ENCODE data around the gene RIOK2. TPM values are rescaled to one million over a fixed set of nuclear protein-coding genes. Genes with fewer than 3 reads are reported as not detected.

RIOK2 gene
- polyA plus RNA-seq, 1 of the 3 experiments (the other 2 are of a cell fraction) = 5.9 TPM

- H3K9ac ChIP-seq = no peak overlapping the region
- 64% methylated on average over 1 of the region's 1 CpG for WGBS (ENCODE audit: low lambda C conversion rate)
- H3K9me3 ChIP-seq = no peaks in the 10 kb centered on the region
- no peak for TF ChIP-seq CHD2 (IDR thresholded peaks at IDR 0.05; ENCODE audit: low read length, partially characterized antibody)
- no peak for TF ChIP-seq JUND (IDR thresholded peaks at IDR 0.05)
- no peak for TF ChIP-seq MEF2A (IDR thresholded peaks at IDR 0.05; ENCODE audit: borderline replicate concordance, low read depth)
- TF ChIP-seq FOXM1 (IDR thresholded peaks at IDR 0.05; ENCODE audit: low read depth) = no peak
- TF ChIP-seq REST (IDR thresholded peaks at IDR 0.05; ENCODE audit: low read depth, low read length) = no peak
- TF ChIP-seq YY1 (IDR thresholded peaks at IDR 0.05; ENCODE audit: low read depth) = no peak
- no peak for TF ChIP-seq TEAD4 (IDR thresholded peaks at IDR 0.05; ENCODE audit: borderline replicate concordance, insufficient read depth)
- no peak for TF ChIP-seq POLR2AphosphoS5 (IDR thresholded peaks at IDR 0.05; ENCODE audit: low read depth, low read length)
- no peak for TF ChIP-seq MXI1 (IDR thresholded peaks at IDR 0.05; ENCODE audit: low read depth, low read length)
- no peak for TF ChIP-seq USF2 (IDR thresholded peaks at IDR 0.05; ENCODE audit: borderline replicate concordance, low read depth, low read length)
- TF ChIP-seq, protein P1, sequence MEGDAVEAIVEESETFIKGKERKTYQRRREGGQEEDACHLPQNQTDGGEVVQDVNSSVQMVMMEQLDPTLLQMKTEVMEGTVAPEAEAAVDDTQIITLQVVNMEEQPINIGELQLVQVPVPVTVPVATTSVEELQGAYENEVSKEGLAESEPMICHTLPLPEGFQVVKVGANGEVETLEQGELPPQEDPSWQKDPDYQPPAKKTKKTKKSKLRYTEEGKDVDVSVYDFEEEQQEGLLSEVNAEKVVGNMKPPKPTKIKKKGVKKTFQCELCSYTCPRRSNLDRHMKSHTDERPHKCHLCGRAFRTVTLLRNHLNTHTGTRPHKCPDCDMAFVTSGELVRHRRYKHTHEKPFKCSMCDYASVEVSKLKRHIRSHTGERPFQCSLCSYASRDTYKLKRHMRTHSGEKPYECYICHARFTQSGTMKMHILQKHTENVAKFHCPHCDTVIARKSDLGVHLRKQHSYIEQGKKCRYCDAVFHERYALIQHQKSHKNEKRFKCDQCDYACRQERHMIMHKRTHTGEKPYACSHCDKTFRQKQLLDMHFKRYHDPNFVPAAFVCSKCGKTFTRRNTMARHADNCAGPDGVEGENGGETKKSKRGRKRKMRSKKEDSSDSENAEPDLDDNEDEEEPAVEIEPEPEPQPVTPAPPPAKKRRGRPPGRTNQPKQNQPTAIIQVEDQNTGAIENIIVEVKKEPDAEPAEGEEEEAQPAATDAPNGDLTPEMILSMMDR (IDR thresholded peaks at IDR 0.05) = no peak
- TF ChIP-seq USF1 (IDR thresholded peaks at IDR 0.05; ENCODE audit: borderline replicate concordance, low read depth) = no peak
- no peak for TF ChIP-seq GATA2 (CRISPR knock-in tag; IDR thresholded peaks at IDR 0.05)
- no peak for TF ChIP-seq GABPA (IDR thresholded peaks at IDR 0.05; ENCODE audit: low read depth)
- no peak for TF ChIP-seq RFX5 (IDR thresholded peaks at IDR 0.05; ENCODE audit: low read length)
- H3K4me1 ChIP-seq (ENCODE audit: control insufficient read depth in 1 of 2, insufficient read depth in 2 of 2, low read depth in 1 of 2, low read length in 1 of 2) = no peaks in the 10 kb centered on the region
- no peaks in the 10 kb centered on the region for H3K27me3 ChIP-seq (ENCODE audit: insufficient read depth)
- no peak overlapping the region for H3K27ac ChIP-seq (ENCODE audit: low read depth in 2 of 2, low read length in 1 of 2)
- H3K4me3 ChIP-seq (ENCODE audit: low read depth in 2 of 2, low read length in 1 of 2) = no peak overlapping the region
- ChIA-PET CTCF (interaction anchor here (0.8 to 6.4 kb wide), 6 partner anchors 8 to 421 kb away, joined by 3 to 37 read pairs (median 14); partner anchors contain the start of gene LIX1), POLR2A (no interaction called here)
- H3F3A ChIP-seq (replicated peaks; ENCODE audit: insufficient read depth) = no peaks in the 10 kb centered on the region
- H3K9me2 ChIP-seq = no peaks in the 10 kb centered on the region
- no peak overlapping the region for H3K4me2 ChIP-seq
- no peak overlapping the region for H2AFZ ChIP-seq (ENCODE audit: low read depth)
- H4K20me1 ChIP-seq (ENCODE audit: insufficient read depth) = no peaks in the 10 kb centered on the region
- no peaks in the 10 kb centered on the region for H3K36me3 ChIP-seq (replicated peaks in 1 of 2; ENCODE audit: control insufficient read depth in 1 of 2, insufficient read depth in 2 of 2, low read length in 1 of 2)
- H3K79me2 ChIP-seq (ENCODE audit: insufficient read depth) = no peaks in the 10 kb centered on the region
- DNase-seq = no peak
Observed at GRCh38 chr5:97150401-97150800, 32.6 kb downstream of the RIOK2 start.
